Left lobe of liver (tissue), 2 donors: Measurements from ENCODE around the gene TUBGCP6. TPM values are rescaled to one million over a fixed set of nuclear protein-coding genes. Genes with fewer than 3 reads are reported as not detected.

Source experiments
- ATAC-seq: fragments of 200-7000 bp; cut with Tn5 transposase; one replicate; pipeline ENCODE4 v1.9.1; 2020; ENCODE audit warnings: mild to moderate bottlenecking, moderate library complexity
- DNase-seq: peaks from one replicate; pipeline ENCODE4 v3.0.0-alpha.2; 2020; ENCODE audit warnings: low spot score
- total RNA-seq: library from RNA; stranded (reverse); gene quantifications from one replicate; pipeline ENCODE4 v1.2.1, GENCODE V29; 2021
- donor health status: DM: no; HTN: no; CAD: no; lungs with moderate emphysema.
- donor health status: DM: no; HTN: yes; CAD: no.

TUBGCP6 gene
- total RNA-seq, 1 donor from 2014 or later, result 21.3 TPM

- ATAC-seq, result no peak
- DNase-seq, result peak; percentile 63
Measured at GRCh38 chr22:50216684-50217520, 27.9 kb downstream of the TUBGCP6 start.

- DNase-seq, result no peak
Measured at GRCh38 chr22:50216055-50216683, 28.7 kb downstream of the TUBGCP6 start.

GRCh38 chr22:50215297-50216054 is 29.3 kb downstream of the TUBGCP6 start:
- no peak for ATAC-seq
- DNase-seq, result peak; percentile 58

More at GRCh38 chr22:50216055-50216683, 28.7 kb downstream of the TUBGCP6 start:
- no peak for ATAC-seq

GRCh38 chr22:50213263-50213662 is 31.6 kb downstream of the TUBGCP6 start:
- DNase-seq (no peak), ATAC-seq (no peak)

GRCh38 chr22:50211147-50211546 is 33.7 kb downstream of the TUBGCP6 start:
- DNase-seq (no peak), ATAC-seq (no peak)

- no peak for ATAC-seq
- no peak for DNase-seq
Measured at GRCh38 chr22:50210378-50211139, 34.3 kb downstream of the TUBGCP6 start.

GRCh38 chr22:50209893-50210292 is 34.9 kb downstream of the TUBGCP6 start:
- peak; percentile 12 for ATAC-seq

GRCh38 chr22:50208939-50209892 is 35.6 kb downstream of the TUBGCP6 start:
- no peak for DNase-seq
- ATAC-seq, result no peak

More at GRCh38 chr22:50209893-50210292, 34.9 kb downstream of the TUBGCP6 start:
- peak; percentile 62 for DNase-seq

GRCh38 chr22:50208430-50208938 is 36.3 kb downstream of the TUBGCP6 start:
- ATAC-seq (no peak), DNase-seq (no peak)

GRCh38 chr22:50207383-50208140 is 37.3 kb downstream of the TUBGCP6 start:
- ATAC-seq, result no peak
- no peak for DNase-seq

GRCh38 chr22:50206599-50206998 is 38.2 kb downstream of the TUBGCP6 start:
- DNase-seq (peak; percentile 96), ATAC-seq (peak; percentile 63)

GRCh38 chr22:50205781-50206569 is 38.8 kb downstream of the TUBGCP6 start:
- ATAC-seq (peak; percentile 55), DNase-seq (peak; percentile 94)

- peak; percentile 39 for ATAC-seq
- DNase-seq, result peak; percentile 89
Measured at GRCh38 chr22:50204998-50205397, 39.8 kb downstream of the TUBGCP6 start.

- ATAC-seq, result no peak
Measured at GRCh38 chr22:50204571-50204970, 40.3 kb downstream of the TUBGCP6 start.

GRCh38 chr22:50203288-50203687 is 41.5 kb downstream of the TUBGCP6 start:
- no peak for DNase-seq
- no peak for ATAC-seq

More at GRCh38 chr22:50204571-50204970, 40.3 kb downstream of the TUBGCP6 start:
- DNase-seq, result no peak

GRCh38 chr22:50202130-50202666 is 42.6 kb downstream of the TUBGCP6 start:
- DNase-seq (peak; percentile 80), ATAC-seq (peak; percentile 21)
